GM12872 (cell line): Measurements from ENCODE around the gene MOB3B.

Source experiments
- CTCF ChIP-seq: IDR thresholded peaks from 3 replicates; pipeline ENCODE4 v1.5.1; 2011; ENCODE audit warnings: low read depth, mild to moderate bottlenecking, low read length, moderate library complexity; ENCODE audit not compliant: insufficient read depth

MOB3B gene

GRCh38 chr9:27485158-27485557, 44.5 kb downstream of the MOB3B start:
- TF ChIP-seq CTCF, result no peak

GRCh38 chr9:27483576-27483975, 46.0 kb downstream of the MOB3B start:
- TF ChIP-seq CTCF, result no peak

GRCh38 chr9:27482709-27483108, 46.9 kb downstream of the MOB3B start:
- no peak for TF ChIP-seq CTCF

GRCh38 chr9:27478322-27478721, 51.3 kb downstream of the MOB3B start:
- TF ChIP-seq CTCF, result no peak

GRCh38 chr9:27476870-27477515, 52.6 kb downstream of the MOB3B start:
- no peak for TF ChIP-seq CTCF

- no peak for TF ChIP-seq CTCF
These were observed 54.5 kb downstream of the MOB3B start for GRCh38 chr9:27475057-27475595.

- no peak for TF ChIP-seq CTCF
These were observed 55.3 kb downstream of the MOB3B start for GRCh38 chr9:27474305-27474704.
